NCI-H460 (cell line): ENCODE data around the gene CCDC142. TPM values are rescaled to one million over a fixed set of nuclear protein-coding genes. Genes with fewer than 3 reads are reported as not detected.

Experiments used
- DNase-seq: peaks from one replicate; pipeline ENCODE4 v3.0.0-alpha.2; 2016; ENCODE audit warnings: low read depth; ENCODE audit errors: extremely low read depth
- polyA plus RNA-seq: library from polyadenylated mRNA; depleted of rRNA; stranded (reverse); fragments of >200 nt; gene quantifications from 2 replicates; pipeline ENCODE4 v1.2.3, GENCODE V29; 2014; cell fraction: nucleus; rRNA removed
- total RNA-seq: library from RNA; depleted of rRNA; stranded (reverse); fragments of >200 nt; shearing (Covaris generic); gene quantifications from 2 replicates; pipeline ENCODE4 v1.2.3, GENCODE V29; 2014; rRNA removed

CCDC142 gene, protein sequence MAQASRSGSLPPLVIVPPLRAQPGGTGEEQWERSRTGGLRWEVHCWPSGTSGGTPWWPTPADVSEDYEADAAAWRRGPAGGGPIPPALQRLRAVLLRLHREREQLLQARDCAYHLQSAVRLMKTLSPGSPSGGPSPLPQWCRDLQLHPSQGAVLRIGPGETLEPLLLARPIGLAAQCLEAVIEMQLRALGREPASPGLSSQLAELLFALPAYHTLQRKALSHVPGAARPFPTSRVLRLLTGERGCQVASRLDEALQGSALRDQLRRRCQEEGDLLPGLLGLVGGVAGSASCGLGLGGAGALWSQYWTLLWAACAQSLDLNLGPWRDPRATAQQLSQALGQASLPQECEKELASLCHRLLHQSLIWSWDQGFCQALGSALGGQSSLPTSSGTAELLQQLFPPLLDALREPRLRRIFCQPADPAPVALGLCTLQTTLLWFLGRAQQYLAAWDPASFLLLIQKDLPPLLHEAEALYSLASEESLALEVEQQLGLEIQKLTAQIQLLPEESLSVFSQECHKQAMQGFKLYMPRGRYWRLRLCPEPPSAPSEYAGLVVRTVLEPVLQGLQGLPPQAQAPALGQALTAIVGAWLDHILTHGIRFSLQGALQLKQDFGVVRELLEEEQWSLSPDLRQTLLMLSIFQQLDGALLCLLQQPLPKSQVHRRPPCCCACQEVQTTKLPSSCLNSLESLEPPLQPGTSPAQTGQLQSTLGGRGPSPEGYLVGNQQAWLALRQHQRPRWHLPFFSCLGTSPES
- 15.6 and 17.6 TPM in 2 replicates for total RNA-seq
- polyA plus RNA-seq: 31.6 and 46.1 TPM in 2 replicates

DNA sequence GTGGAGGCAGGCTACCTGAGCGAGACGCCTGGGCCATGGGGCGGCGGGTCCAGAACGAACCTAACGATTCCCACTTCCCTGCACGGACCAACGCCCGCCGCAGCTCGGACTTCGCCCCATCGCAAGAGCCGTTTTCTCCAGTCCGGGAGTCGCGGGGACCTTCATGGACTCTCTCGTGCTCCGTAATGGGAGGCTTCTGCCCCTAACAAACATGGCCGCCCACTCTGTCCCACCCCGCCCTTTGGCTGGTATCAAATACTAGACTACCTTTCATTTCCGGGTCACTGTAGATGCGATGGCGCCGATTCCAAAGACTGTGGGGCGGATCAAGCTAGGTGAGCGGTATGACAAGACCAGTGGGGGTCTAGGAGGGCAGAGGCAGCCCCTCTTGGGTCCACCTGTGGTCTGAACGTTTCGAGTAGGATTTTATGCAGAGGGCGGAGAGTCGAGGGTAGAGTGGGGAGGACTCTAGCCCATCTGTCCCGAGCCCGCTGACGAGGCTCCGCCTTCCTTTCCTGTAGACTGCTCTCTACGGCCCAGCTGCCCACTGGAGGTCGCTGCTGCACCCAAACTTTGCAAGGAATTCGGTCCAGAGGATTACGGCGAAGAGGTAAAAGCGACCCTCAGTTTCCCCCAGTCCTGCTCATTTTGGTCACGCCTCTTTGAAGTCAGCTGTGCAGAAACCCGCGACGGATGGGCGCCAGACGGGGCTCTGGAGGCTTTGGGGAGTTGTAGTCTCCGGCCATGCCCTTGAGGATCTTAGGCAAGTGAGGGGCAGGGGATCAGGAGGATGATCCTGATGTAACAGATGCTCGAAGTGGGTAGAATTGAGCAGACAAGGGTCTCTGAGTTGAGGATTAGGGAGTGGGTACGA lies at the start of gene CCDC142, which contains the start of gene TTC31:
Gene CCDC142, minus strand, starts transcription at position 198 of the 874 bp plus-strand sequence. Its CDS starts 161 bp downstream, at position 37.
Gene TTC31, plus strand, starts transcription at position 281 of the 874 bp plus-strand sequence. Its CDS starts 15 bp downstream, at position 296.
- DNase-seq: peak; percentile 94

DNA sequence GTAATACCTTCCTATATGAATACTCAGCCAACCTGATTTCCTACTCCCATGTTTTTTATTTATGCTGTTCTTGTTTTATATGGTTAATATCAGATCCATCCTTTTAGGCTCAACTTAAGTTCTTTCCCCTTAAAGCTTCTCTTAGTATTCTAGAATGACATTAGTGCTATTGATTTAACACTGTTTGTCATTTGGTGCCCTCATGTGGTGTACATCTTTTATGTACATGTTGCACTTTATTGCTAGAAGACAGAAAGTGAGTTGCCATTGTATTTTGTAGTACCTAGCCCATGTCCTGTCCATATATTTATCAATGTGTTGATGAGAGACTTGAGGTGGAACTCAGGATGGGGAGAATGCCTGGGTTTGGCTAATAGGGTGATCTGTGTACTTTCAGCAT lies 49.4 kb upstream of the CCDC142 start:
- peak; percentile 54 for DNase-seq

DNA sequence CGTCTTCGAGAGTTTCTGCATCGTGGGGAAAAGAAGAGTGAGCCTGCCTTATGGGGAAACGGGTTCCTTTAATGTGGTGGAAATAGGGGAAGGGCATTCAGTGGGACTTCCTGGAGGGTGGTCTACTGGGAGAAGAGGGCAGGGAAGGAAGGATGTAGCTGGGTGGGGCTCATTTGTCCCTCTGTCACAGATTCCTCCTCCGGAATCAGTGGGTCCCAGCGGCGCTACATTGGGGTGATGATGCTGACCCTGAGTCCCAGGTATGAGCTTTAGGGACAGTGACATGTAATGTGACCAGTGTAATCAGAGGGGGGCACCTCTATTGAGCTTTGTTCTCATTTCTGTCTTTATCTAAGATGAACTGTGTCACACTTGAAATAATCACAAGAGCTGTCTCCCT lies 48.9 kb upstream of the CCDC142 start:
- no peak for DNase-seq

DNA sequence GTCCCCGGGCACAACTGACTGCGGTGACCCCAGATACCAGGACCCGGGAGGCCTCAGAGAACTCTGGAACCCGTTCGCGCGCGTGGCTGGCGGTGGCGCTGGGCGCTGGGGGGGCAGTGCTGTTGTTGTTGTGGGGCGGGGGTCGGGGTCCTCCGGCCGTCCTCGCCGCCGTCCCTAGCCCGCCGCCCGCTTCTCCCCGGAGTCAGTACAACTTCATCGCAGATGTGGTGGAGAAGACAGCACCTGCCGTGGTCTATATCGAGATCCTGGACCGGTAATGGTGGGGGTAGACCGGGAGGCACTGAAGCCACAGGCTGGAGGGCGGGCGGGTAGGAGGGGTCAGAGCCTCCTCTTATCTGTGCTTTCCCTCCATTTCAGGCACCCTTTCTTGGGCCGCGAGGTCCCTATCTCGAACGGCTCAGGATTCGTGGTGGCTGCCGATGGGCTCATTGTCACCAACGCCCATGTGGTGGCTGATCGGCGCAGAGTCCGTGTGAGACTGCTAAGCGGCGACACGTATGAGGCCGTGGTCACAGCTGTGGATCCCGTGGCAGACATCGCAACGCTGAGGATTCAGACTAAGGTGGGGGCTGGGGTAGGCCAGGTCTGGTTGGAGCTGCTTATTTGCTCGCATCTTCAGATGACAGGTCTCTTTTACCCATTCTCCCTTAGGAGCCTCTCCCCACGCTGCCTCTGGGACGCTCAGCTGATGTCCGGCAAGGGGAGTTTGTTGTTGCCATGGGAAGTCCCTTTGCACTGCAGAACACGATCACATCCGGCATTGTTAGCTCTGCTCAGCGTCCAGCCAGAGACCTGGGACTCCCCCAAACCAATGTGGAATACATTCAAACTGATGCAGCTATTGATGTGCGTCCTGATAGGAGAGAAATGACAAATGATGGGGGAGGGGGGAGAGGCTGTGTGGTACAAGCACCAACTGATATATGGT lies 47.7 kb upstream of the CCDC142 start:
- DNase-seq: no peak

DNA sequence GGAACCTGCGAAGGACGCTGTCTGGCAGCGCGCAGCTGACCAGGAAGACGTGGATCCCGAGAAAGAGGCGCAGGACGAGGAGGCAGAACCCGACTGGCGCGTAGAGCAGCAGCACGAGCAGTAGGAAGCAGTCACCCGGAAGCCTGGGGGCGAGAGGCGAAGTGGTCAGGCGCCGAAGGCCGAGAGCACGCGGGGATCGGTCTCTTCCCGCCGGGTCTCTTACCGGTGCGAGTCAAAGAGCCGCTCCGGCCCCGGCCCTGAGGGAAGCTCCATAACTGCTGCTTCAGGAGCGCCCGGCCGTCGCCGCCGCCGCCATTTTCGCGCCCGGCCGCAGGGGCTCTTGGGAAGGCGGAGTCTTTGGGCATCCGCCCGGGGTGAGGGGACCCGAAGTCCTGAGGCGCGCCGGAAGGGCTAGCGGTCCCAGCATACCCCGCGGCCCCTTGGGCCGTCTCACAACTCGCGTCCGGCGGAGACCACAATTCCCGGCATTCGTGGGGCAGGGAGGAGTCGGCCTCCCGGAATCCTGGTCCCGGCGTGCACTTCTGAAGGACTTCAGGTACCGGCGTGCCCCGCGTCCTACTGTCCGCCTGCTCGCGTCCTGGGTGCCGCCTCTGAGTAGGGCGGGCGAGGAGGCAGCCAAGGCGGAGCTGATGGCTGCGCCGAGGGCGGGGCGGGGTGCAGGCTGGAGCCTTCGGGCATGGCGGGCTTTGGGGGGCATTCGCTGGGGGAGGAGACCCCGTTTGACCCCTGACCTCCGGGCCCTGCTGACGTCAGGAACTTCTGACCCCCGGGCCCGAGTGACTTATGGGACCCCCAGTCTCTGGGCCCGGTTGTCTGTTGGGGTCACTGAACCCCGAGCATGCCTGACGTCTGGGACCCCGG lies 46.8 kb upstream of the CCDC142 start, which contains the start of the genes AUP1 and HTRA2:
Gene AUP1, minus strand, starts transcription at position 350 of the 882 bp plus-strand sequence. Its CDS starts 77 bp downstream, at position 273.
Gene HTRA2, plus strand, starts transcription at position 577 of the 882 bp plus-strand sequence. Its CDS starts 74 bp downstream, at position 651.
- DNase-seq: peak; percentile 99

DNA sequence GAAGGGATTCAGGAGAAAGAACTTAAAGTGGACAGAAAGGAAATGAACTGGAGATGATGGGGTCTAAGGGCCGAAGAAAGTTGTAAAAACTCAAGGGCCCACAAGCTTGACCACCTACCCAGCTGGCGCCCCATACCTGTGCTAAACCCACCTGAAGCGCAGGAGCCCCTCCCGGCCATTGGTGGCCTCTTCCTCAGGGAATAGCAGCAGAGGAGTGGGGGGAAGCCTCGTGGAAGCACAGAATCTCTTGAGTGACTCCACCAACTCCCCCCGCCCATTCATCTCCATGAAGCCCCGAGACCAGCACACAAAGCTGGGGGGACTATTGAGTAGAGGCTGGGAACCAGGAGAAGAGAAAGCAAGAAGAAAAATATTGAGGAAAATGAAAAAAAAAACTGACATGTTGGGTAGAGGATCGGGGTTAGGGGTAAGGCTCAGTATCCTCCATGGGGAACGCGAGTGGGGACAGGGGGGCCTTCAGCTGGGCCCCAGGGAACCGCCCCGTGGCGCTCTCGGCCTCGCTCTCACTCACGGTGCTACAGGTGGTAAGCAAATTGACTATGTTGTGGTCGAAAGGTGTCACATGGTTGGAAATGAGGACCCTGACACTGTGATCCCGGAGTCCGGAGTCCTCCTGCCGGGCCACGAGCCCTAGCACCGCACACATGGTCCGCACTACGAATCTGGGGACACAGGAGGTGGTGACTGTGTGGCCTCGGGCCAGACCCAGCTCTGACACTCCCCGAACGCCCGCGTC lies 46.0 kb upstream of the CCDC142 start:
- no peak for DNase-seq

DNA sequence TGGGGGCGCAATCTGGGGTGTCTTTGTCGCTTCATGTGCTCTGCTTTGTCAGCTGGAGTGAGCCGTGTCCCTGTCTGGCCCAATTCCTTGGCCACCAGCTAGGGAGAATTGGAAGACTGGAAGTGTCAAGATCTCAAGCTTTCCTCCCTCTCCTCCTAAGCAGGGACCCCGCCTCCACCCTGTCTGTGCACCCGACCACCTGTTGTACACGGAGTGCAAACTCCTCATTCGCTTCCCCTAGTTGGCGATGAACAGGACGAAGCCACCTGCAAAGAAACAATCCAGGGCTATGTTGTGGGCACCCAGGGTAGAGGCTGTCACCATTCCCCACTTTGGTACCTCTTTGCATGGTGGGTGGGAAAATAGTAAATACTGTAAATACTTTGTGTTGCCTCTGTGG lies 44.9 kb upstream of the CCDC142 start:
- DNase-seq: no peak

DNA sequence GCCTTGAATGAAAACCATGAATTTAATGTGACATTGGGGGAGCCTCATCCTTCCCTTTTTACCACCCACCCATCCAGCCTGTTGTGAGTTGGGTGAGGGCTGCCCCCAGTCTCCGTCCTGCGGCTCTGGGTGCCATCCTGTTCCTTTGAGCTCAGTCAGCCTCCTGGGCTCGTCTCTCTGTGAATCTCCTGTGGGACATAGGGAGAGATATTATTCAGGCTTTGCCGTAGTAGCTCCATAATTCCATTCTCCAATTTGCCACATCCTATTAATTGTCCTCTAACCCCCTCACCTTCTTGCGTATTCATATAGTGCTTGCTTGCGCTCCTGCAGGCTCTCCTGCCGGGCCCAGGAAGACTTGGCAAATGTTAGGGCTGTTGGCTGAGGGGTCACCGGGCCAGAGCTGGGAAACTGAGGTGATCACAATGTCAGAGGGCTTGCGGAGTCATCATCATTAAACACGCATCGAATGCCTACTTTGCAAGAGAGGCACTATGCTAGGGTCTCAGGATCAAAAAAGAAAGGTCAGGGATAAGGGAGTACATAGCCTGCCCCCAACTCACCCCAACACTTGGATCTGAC lies 43.9 kb upstream of the CCDC142 start:
- DNase-seq: no peak

DNA sequence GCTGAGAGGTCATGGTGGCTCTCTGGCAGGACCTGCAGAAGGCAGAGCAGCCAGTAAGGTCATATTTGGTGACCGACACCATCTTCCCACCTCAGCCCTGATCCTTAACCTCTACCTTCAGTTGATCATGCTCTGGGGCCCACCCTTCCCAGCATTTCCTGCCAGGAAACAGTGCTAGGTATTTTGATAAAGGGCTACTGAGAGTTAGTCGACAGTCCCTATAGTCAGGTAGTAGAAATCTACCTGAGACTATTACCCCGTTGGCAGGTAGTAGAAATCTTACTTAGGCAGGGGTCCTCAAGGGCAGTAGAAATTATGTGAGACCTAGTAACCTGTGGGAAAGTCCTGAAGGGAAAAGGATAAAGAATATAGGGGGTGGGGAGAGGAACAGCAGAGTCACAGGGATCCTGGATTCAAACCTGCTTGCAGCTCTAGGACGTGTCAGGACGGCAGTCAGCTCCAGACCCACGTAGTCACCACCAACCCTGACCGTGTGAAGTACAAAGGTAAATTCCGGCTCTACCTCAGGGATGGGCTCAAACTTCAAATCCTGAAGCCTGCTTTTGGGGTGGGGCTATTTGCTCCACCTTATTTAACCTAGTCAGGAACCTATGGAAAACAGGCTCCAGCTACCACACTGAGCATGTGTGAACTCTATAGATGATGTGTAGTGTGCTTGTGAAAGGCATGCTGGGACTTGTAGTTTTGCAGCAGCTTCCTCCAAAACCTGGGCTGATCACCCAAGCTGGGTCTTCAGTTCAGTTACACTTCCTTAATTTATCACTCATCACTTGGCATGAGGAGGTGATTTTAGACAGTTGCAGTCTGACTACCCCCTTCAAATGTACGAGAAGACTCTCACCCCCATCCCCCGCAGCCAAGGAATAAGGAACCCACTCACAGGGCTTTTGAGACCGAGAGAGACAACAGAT lies 43.2 kb upstream of the CCDC142 start, which contains the start of gene DQX1:
Gene DQX1, minus strand, starts transcription at position 515 of the 932 bp plus-strand sequence. Its CDS starts 502 bp downstream, at position 13.
- DNase-seq: no peak

DNA sequence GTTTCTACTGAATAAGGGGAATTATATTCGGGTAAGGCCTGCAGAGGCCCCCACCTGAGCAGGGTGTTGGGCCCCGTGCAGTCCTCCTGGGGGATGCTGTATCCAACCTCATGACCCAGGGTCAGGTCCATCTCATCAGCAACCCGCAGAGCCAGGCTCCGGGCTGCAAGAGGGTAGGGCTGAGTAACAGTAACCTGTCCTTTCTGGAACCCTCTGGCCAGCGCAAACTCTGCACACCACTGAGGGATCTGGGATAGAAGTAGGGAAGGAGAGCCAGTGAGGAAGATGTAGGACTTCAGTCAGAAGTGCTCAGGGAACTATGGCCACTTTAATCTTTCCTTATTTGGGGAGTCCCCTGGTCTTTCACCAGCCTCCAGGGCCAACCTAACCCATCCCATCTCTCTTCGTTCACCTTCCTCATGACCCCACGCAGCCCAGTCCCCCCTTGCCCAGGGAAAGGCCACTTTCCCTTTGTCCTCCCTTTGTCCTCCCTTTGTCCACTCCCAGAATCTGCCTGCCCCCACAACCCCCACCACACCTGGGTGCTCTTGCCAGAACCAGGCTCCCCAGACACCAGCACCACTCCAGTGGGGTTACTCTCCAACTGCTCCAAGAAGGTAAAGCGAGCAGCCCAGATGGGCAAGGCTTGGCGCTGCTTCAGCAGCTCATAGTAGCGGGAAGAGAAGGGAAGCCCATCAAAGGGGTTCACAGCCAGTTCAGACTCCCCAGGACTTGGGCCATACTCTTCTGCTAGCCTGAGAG lies 42.3 kb upstream of the CCDC142 start:
- no peak for DNase-seq

DNA sequence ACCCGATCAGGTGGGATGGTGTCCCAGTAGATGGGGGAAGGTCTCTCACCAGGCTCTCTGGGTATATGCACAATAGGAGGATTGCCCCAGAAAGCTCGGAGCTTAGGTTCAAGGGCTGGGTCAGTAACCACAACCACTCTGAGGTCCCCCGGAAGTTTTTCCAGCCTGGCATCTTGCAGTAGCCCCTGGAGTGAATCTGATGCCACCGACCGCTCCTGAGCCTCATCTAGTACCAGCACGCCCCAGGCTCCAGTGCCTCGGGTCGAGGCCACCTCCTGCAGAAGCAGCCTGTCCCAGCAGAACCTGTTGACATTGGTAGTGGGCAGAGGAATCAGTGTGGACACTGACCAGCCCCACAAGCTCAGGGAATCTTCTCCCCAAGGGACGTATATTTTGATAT lies 41.2 kb upstream of the CCDC142 start:
- no peak for DNase-seq

DNA sequence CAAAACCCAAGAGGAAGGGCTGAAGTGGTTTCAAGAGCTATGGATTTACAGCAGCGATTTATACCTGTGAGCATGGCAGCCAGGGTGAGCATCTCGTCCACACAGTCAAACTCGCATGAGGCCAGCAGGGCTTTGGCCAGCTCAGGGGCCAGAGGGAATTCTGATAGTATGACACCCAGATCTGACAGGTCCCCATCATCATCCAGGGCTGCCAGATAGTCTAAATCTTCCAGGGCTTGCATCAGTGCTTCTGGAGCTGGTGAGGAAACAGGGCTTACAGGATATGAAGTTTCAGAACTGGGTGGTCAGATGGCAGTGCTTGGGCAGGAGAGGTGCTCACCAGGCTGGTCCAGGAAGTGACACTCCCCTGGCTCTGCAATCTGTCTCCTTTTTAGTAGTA lies 39.7 kb upstream of the CCDC142 start:
- DNase-seq: no peak

DNA sequence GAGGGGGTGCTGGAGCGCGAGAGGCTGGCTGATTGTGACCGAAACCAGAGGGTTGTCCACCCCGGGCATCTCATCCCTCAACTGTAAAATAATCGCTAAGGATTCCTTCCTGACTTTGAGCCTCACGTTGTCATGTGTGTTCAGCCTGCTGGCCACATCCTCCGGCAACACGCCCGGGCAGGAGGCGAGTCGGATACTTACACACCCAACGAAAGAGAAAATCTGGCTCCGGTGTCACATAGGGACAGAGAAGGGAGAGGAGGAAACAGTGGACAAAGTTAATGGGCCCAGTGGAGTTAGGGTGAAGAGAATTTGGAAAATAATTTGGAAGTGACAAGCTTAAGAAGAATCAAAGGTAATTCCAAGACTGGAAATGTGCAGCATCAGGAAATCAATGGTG lies 33.9 kb upstream of the CCDC142 start:
- no peak for DNase-seq

DNA sequence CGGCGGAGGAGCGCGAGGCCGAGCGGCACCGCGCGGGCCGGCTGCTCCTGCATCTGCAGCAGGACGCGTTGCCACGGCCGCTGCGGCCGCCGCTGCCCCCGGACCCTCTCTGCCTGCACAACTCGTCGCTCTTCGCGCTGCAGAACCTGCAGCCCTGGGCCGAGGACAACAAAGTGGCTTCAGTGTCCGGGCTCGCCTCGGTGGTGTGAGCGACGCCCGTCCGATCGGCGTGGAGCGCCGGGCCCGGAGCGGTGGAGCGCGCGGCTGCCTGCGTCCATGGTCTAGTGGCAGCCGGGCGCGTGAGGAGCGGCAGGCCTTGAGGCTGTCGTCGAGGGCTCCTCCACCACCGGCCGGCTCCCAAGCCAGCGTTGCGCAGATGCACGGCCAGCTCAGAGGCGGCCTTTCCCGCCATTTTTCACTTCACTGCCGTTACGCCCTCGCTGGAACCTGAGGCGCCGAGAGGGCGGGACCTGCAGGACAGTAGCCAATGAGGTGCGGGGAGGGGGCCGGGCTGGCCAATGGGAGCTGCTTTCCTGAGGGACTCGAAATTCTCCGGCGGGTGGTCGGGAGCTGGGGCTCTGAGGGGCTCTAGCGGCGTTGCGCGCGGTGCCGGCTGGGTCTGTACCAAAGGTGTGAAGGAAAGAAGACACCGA lies 33.3 kb upstream of the CCDC142 start:
- no peak for DNase-seq
